Heart left ventricle (tissue), 13 donors: ENCODE measurements around the gene ATXN1.

Experiments used
- CTCF ChIP-seq, 12 donors: fragments of 200-600 bp; sonication (generic) in 4 of 12; IDR thresholded peaks; one replicate each; pipeline versions ENCODE4 v1.5.0 to v1.8.0; 2018 to 2022; ENCODE audit warnings: antibody characterized with exemption in 12 of 12, mild to moderate bottlenecking in 5 of 12
- POLR2A ChIP-seq, 2 donors: fragments of 450-650 bp; IDR thresholded peaks; one replicate each; pipeline ENCODE4 v1.6.1; 2017; ENCODE audit warnings: antibody characterized with exemption in 2 of 2, mild to moderate bottlenecking in 2 of 2, moderate library complexity in 2 of 2
- donor health status: ischemic (EF 13 %, LVEDD 7.1; RV severe dilation, severe dysfunction).
- donor health status: DM: no; HTN: yes; CAD: no.
- donor health status: DM: no; HTN: no; CAD: no.
- donor health status: ischemic (EF 25% LVEDD 6.9; RV normal size, moderate dysfunction).
- donor health status: ischemic (EF 25% LVEDD 5.7; RV mildly dilated, moderate dysfunction).
- donor health status: ischemic (EF 35%, LVEDD 5.7; RV mildly dilated, moderate dysfunction).
- donor health status: nonischemic (EF 11% LVEDD 7.7; RV severe dilation, severe dysfunction).
- donor health status: DM: yes; HTN: yes; CAD: no.
- donor health status: PGD.
- donor health status: ischemic (EF 29% LVEDD 5.4; RV normal size, mild dysfunction).
- donor health status: nonischemic (EF 23%, LVEDD 6.1; RV moderate dilation, normal function).

- TF ChIP-seq CTCF (IDR thresholded peaks at IDR 0.05) = no peak
- no peak for TF ChIP-seq POLR2A (IDR thresholded peaks at IDR 0.05)
Observed at GRCh38 chr6:16278048-16278724, 483.1 kb downstream of the ATXN1 start.
